Activated gamma-delta T cell treated with Interleukin-2 at 50 U/mL for 16 hours (primary cell): ENCODE results near the gene PCSK7.
"Not testable (repeated sequence)": the region's sequence is repeated elsewhere in the genome, so short reads cannot be mapped to it uniquely, and the experiment has no call there.

Experiments
- DNase-seq: peaks from one replicate; pipeline ENCODE4 v3.0.0-alpha.2; 2020

The PCSK7 gene

GRCh38 chr11:117214404-117215110 is 17.3 kb downstream of the PCSK7 start:
- DNase-seq, result no peak

GRCh38 chr11:117212697-117213355 is 19.0 kb downstream of the PCSK7 start:
- no peak for DNase-seq

DNA sequence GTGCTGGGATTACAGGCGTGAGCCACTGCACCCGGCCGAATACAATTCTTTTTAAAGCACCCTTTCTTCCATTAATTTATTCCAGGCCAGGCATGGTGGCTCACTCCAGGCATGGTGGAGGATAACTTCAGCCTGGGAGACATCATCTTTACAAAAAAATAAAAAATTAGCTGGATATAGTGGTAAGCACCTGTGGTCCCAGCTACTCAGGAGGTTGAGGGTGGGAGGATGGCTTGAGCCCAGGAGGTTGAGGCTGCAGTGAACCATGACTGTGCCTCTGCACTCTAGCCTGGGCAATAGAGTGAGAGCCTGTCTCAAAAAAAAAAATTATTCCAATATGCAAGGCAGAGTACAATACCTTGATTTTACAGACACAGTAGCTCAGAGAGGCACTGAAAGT is 21.3 kb downstream of the PCSK7 start:
- DNase-seq, result no peak

GRCh38 chr11:117209351-117210125 is 22.3 kb downstream of the PCSK7 start:
- DNase-seq, result not testable (repeated sequence)

GRCh38 chr11:117208710-117209109 is 23.2 kb downstream of the PCSK7 start:
- not testable (repeated sequence) for DNase-seq

GRCh38 chr11:117207481-117207880 is 24.4 kb downstream of the PCSK7 start:
- DNase-seq, result not testable (repeated sequence)

DNA sequence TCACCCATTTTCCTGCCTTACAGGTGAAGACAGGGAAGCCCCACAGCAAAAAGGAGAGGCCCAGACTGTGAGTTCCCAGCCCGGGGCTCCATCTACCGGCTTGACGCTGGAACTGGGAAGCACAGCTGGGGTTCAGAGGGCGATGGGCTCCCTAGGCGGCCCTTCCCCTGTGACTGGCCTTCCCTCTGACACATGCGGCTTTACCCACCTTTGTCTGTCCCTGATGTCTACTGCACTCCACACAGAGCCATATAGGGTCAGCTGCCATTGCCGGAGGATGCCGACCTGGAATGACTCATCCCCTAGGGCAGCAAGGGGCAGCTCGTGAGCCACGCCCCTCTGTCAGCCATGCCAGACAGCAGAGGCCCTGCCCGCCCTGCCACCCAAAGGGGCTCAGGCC is 25.0 kb downstream of the PCSK7 start:
- DNase-seq, result not testable (repeated sequence)

- not testable (repeated sequence) for DNase-seq
Measured at GRCh38 chr11:117206111-117206510, 25.8 kb downstream of the PCSK7 start.

- DNase-seq, result no peak
Measured at GRCh38 chr11:117205211-117205818, 26.6 kb downstream of the PCSK7 start.

DNA sequence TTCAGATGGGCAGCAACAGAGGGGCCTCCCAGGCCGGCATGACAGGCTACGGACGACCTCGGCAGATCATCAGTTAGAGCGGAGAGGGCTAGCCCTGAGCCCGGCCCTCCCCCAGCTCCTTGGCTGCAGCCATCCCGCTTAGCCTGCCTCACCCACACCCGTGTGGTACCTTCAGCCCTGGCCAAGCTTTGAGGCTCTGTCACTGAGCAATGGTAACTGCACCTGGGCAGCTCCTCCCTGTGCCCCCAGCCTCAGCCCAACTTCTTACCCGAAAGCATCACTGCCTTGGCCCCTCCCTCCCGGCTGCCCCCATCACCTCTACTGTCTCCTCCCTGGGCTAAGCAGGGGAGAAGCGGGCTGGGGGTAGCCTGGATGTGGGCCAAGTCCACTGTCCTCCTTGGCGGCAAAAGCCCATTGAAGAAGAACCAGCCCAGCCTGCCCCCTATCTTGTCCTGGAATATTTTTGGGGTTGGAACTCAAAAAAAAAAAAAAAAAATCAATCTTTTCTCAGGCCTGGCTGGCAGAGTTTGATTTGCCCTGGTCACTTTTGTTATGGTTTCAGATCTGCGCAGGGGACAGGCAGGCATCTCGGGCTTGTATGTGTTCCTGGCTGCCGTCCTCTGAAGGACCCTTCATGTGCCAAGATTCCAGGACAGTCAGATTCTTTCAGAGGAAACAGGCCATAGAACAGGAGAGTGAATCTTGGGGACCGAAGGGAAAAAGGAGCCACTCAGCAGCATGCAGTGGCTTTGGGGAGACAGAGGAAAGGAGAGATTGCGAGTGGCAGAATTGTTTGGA is 27.4 kb downstream of the PCSK7 start:
- no peak for DNase-seq

GRCh38 chr11:117203069-117203407 is 28.8 kb downstream of the PCSK7 start:
- no peak for DNase-seq

DNA sequence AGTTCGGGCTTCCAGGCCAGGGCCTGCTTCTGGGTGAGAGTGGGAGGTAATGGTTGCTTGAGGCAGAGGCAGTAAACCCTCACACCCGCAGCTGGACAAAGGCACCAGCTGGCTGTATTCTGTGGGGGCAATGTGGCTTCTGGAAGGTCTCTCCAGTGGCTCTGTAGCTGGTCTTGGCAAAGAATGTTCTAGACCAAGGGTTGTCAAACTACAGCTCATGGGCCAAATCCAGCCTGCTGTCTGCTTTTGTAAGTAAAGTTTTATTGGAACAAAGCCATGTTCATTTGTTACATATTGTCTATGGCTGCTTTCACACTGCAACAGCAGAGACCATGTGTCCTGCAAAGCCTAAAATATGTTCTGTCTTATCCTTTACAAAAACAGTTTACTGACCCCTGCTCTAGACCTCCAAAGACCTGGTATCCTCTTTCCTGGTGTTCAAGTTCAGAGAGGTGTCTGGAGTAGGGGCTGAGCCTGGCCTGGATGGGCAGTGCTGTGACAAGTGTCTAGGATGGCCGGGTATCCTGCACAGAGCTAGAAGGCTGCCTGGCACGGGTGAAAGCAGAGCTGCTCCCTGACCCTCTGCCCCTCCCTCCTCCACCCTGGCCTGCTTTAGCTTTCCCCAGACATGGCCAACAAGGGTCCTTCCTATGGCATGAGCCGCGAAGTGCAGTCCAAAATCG is 29.3 kb downstream of the PCSK7 start:
- no peak for DNase-seq

DNA sequence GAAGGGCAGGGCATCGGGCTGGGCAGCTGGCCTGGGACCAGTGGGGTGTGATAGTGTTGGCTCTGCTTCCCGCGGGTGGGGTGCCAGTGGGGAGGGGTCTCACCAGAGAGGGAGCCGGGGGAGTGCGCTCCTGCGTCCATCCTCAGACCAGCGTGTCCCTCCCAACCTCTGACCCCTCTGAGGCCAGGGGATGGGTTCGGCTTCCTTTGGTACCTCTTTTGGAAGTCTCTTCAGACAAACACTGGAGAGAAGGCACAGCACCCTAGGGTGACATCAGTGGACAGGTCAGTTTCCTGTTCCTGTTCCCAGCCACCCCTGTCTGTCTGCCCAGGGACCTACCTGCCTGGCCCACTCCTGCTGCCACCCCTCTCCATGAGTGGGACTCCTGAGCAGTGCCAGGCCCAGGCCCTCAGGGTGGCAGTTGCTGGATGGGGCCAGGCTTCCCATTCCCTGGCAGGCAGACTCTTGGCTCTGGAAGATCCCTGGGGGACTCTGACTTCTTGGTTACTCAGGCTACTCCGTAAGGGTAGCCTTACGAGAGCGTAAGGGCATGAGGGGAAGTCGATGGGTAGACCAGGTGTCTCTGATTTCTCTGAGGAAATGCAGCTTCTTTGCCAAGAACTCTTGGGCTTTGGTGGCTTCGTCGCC is 30.1 kb downstream of the PCSK7 start:
- DNase-seq, result no peak

DNA sequence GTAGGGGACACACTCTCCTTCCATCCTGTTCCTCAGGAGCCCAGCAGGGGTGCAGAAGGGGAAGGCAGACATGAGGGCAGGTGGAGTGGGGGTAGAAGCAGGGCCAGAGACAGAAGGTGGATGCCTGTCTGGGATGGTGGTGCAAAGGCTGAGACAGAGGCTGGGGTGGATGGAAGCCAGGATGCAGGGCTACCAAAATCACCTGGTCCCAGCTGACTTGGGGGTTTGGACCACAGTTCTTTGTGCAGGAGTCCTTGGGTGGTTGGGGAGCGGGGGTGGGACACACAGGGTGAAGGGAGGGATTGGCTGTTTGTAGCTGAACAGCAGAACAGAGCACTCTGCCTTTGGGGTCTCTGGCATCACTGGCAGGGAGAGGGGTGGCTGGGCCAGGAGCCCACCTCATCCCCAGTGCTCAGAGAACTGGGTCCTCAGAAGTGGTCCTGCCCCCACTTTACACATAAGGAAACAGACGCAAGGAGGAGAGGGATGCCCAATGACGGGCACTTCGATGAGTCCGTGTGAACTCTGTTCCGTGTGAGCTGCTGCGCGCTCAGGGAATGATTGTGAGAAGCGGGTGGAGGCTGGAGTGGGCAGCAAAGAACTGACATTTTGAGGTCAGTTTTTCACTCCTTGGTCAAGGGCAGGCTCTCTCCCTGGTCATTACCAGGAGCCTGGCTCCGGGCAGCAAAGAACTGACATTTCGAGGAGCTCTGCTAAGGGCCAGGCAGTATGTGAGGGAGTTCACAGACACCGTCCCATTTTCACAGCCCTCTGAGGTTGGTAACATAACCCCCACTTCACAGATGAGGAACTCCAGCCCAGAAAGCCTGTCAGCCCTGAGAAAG is 30.8 kb downstream of the PCSK7 start:
- DNase-seq, result no peak

- no peak for DNase-seq
Measured at GRCh38 chr11:117199916-117200812, 31.7 kb downstream of the PCSK7 start.

GRCh38 chr11:117199053-117199915 is 32.6 kb downstream of the PCSK7 start, which contains the start of gene TAGLN:
Gene TAGLN, plus strand, starts transcription at chr11:117199370. Its CDS starts 3,644 bp downstream, at chr11:117203014.
- no peak for DNase-seq

GRCh38 chr11:117198613-117199012 is 33.3 kb downstream of the PCSK7 start:
- DNase-seq, result no peak
